Measurements from ENCODE around the gene MARCKS.

MARCKS gene

DNA sequence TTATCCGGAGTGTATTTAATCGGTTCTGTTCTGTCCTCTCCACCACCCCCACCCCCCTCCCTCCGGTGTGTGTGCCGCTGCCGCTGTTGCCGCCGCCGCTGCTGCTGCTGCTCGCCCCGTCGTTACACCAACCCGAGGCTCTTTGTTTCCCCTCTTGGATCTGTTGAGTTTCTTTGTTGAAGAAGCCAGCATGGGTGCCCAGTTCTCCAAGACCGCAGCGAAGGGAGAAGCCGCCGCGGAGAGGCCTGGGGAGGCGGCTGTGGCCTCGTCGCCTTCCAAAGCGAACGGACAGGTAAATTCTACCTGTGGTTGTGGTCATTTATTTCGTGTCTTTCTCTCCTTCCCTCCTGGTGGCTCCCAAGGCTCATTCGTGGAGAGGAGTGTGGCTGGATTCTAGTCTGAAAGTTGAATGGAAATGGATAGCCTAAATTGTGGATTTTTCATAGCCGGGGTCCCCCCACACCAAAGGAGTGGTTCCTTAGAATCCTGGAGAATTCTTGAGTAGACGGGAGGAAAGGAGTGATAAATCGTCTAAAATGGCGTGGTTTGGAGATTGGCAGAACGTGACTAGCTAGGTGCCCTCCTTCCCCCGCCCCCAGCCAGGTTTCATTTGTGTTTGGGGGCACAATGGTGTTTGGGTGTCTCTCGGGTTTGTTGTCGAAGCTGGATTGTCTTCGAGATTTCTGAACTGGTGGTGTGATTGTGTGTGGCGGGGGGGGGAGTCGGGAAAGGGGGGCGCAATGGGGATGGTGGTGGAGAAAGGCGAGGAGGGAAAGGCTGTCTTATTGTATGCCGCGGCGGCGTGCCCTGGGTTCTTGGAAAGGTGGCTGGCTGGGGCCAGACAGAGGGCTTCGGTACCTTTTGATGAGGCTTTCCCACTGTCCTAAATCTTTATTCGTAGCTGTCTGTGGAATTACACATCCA lies 673 bp downstream of the MARCKS start:
- CTCF ChIA-PET: interaction anchor here (0.5 to 3.6 kb wide), 46 partner anchors 7 to 1880 kb away, joined by 3 to 29 read pairs (median 4); no protein-coding TSS in a partner anchor
- no peaks in the 10 kb centered on the region for H3K4me1 ChIP-seq (ENCODE audit: control insufficient read depth, insufficient read depth, low read length)
- peak overlapping the region; percentile 66 for H3K4me3 ChIP-seq (ENCODE audit: low read depth, low read length)
- POLR2A ChIA-PET: interaction anchor here (0.6 to 2.9 kb wide), 26 partner anchors 11 to 1295 kb away, joined by 3 to 19 read pairs (median 4); no protein-coding TSS in a partner anchor
- TF ChIP-seq ZNF600 (tag by site-specific recombination; IDR thresholded peaks at IDR 0.05) (peak; percentile 6; the same call in 1 of the 2 replicates), ZNF366 (tag by site-specific recombination; conservative IDR thresholded peaks at IDR 0.05) (peak; percentile 32; the same call in 1 of the 2 replicates), ZNF335 (tag by site-specific recombination; conservative IDR thresholded peaks at IDR 0.05) (peak; percentile 96), HOXD13 (CRISPR knock-in tag; IDR thresholded peaks at IDR 0.05; ENCODE audit: borderline replicate concordance) (0 out of 2 replicates have a peak, but pooled peaks have one; percentile 12), PRDM1 (tag by site-specific recombination; IDR thresholded peaks at IDR 0.05) (peak; percentile 91), KLF1 (tag by site-specific recombination; IDR thresholded peaks at IDR 0.05) (no peak), SP2 (tag by site-specific recombination; IDR thresholded peaks at IDR 0.05) (peak; percentile 13; the same call in 1 of the 2 replicates), ZNF341 (tag by site-specific recombination; IDR thresholded peaks at IDR 0.05; ENCODE audit: low read depth) (peak; percentile 29; the same call in 1 of the 2 replicates), KLF10 (tag by site-specific recombination; IDR thresholded peaks at IDR 0.05) (no peak), GFI1B (tag by site-specific recombination; IDR thresholded peaks at IDR 0.05) (peak; percentile 8; the same call in 1 of the 2 replicates), GLI4 (tag by site-specific recombination; IDR thresholded peaks at IDR 0.05) (no peak), ZNF747 (tag by site-specific recombination; IDR thresholded peaks at IDR 0.05) (no peak), ZNF560 (tag by site-specific recombination; IDR thresholded peaks at IDR 0.05; ENCODE audit: borderline replicate concordance) (no peak)
- TF ChIP-seq, protein P1, sequence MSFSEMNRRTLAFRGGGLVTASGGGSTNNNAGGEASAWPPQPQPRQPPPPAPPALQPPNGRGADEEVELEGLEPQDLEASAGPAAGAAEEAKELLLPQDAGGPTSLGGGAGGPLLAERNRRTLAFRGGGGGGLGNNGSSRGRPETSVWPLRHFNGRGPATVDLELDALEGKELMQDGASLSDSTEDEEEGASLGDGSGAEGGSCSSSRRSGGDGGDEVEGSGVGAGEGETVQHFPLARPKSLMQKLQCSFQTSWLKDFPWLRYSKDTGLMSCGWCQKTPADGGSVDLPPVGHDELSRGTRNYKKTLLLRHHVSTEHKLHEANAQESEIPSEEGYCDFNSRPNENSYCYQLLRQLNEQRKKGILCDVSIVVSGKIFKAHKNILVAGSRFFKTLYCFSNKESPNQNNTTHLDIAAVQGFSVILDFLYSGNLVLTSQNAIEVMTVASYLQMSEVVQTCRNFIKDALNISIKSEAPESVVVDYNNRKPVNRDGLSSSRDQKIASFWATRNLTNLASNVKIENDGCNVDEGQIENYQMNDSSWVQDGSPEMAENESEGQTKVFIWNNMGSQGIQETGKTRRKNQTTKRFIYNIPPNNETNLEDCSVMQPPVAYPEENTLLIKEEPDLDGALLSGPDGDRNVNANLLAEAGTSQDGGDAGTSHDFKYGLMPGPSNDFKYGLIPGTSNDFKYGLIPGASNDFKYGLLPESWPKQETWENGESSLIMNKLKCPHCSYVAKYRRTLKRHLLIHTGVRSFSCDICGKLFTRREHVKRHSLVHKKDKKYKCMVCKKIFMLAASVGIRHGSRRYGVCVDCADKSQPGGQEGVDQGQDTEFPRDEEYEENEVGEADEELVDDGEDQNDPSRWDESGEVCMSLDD (tag by site-specific recombination; IDR thresholded peaks at IDR 0.05): peak; percentile 60
- TF ChIP-seq, protein P2, sequence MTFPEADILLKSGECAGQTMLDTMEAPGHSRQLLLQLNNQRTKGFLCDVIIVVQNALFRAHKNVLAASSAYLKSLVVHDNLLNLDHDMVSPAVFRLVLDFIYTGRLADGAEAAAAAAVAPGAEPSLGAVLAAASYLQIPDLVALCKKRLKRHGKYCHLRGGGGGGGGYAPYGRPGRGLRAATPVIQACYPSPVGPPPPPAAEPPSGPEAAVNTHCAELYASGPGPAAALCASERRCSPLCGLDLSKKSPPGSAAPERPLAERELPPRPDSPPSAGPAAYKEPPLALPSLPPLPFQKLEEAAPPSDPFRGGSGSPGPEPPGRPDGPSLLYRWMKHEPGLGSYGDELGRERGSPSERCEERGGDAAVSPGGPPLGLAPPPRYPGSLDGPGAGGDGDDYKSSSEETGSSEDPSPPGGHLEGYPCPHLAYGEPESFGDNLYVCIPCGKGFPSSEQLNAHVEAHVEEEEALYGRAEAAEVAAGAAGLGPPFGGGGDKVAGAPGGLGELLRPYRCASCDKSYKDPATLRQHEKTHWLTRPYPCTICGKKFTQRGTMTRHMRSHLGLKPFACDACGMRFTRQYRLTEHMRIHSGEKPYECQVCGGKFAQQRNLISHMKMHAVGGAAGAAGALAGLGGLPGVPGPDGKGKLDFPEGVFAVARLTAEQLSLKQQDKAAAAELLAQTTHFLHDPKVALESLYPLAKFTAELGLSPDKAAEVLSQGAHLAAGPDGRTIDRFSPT (tag by site-specific recombination; IDR thresholded peaks at IDR 0.05): peak; percentile 20; the same call in 1 of the 2 replicates
- TF ChIP-seq, protein P3, sequence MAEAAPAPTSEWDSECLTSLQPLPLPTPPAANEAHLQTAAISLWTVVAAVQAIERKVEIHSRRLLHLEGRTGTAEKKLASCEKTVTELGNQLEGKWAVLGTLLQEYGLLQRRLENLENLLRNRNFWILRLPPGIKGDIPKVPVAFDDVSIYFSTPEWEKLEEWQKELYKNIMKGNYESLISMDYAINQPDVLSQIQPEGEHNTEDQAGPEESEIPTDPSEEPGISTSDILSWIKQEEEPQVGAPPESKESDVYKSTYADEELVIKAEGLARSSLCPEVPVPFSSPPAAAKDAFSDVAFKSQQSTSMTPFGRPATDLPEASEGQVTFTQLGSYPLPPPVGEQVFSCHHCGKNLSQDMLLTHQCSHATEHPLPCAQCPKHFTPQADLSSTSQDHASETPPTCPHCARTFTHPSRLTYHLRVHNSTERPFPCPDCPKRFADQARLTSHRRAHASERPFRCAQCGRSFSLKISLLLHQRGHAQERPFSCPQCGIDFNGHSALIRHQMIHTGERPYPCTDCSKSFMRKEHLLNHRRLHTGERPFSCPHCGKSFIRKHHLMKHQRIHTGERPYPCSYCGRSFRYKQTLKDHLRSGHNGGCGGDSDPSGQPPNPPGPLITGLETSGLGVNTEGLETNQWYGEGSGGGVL (tag by site-specific recombination; IDR thresholded peaks at IDR 0.05): peak; percentile 85
- TF ChIP-seq, protein P4, sequence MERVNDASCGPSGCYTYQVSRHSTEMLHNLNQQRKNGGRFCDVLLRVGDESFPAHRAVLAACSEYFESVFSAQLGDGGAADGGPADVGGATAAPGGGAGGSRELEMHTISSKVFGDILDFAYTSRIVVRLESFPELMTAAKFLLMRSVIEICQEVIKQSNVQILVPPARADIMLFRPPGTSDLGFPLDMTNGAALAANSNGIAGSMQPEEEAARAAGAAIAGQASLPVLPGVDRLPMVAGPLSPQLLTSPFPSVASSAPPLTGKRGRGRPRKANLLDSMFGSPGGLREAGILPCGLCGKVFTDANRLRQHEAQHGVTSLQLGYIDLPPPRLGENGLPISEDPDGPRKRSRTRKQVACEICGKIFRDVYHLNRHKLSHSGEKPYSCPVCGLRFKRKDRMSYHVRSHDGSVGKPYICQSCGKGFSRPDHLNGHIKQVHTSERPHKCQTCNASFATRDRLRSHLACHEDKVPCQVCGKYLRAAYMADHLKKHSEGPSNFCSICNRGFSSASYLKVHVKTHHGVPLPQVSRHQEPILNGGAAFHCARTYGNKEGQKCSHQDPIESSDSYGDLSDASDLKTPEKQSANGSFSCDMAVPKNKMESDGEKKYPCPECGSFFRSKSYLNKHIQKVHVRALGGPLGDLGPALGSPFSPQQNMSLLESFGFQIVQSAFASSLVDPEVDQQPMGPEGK (tag by site-specific recombination; IDR thresholded peaks at IDR 0.05): peak; percentile 96
- TF ChIP-seq, protein P5, sequence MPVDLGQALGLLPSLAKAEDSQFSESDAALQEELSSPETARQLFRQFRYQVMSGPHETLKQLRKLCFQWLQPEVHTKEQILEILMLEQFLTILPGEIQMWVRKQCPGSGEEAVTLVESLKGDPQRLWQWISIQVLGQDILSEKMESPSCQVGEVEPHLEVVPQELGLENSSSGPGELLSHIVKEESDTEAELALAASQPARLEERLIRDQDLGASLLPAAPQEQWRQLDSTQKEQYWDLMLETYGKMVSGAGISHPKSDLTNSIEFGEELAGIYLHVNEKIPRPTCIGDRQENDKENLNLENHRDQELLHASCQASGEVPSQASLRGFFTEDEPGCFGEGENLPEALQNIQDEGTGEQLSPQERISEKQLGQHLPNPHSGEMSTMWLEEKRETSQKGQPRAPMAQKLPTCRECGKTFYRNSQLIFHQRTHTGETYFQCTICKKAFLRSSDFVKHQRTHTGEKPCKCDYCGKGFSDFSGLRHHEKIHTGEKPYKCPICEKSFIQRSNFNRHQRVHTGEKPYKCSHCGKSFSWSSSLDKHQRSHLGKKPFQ (tag by site-specific recombination; IDR thresholded peaks at IDR 0.05): peak; percentile 81
- peak overlapping the region; percentile 99 for H3K27ac ChIP-seq (ENCODE audit: extremely low read depth, low read depth, low read length)
- H3K36me3 ChIP-seq (ENCODE audit: control insufficient read depth in 2 of 2, insufficient read depth in 1 of 2, low read length in 2 of 2): peaks cover 0 to 20% of the 10 kb centered on the region in 2 experiments; a peak in 1 of 3 replicates
- no peaks in the 10 kb centered on the region for H3K9me3 ChIP-seq (ENCODE audit: control insufficient read depth, insufficient read depth, low read depth, low read length)
